22Rv1 (cell line): Measurements from ENCODE around the gene IL17RE.
A peak's percentile ranks its signal among the peaks of the same experiment; 100 is the strongest.

Experiments
- H3K27ac ChIP-seq: fragments of 450-650 bp; 2 replicates; pipeline ENCODE4 v1.5.1; 2017
- ZFX ChIP-seq: fragments of 450-650 bp; IDR thresholded peaks from 2 replicates; pipeline ENCODE4 v1.6.1; 2017; ENCODE audit warnings: antibody characterized with exemption, borderline replicate concordance
- TF ChIP-seq, protein P1 (sequence below): fragments of 450-650 bp; IDR thresholded peaks from 2 replicates; pipeline ENCODE4 v1.5.1; 2017; ENCODE audit warnings: mild to moderate bottlenecking

Gene IL17RE

DNA sequence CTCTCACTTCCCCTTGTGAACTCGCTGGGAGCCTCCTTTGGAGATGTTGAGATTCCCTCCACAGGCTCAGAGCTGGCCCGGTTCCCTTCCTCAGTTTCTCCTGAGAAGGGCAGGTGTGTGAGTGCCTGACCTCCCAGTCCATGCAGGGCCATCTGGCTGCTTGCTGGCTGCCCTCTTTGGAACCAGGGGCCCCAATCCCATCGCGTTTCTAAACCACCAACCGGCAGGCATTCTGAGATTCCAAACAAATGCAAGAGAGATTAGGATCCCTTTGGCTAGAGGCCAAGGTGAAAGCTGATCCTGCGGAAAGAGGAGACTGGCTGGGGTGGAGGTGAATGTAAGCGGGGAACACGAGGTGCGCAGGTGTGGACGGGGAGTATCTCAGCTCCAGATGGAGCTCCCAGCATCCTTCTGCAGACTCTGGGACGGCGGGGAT is 52.4 kb downstream of the IL17RE start:
- peak overlapping the region; percentile 40 for H3K27ac ChIP-seq
- no peak for TF ChIP-seq ZFX
- TF ChIP-seq, protein P1, sequence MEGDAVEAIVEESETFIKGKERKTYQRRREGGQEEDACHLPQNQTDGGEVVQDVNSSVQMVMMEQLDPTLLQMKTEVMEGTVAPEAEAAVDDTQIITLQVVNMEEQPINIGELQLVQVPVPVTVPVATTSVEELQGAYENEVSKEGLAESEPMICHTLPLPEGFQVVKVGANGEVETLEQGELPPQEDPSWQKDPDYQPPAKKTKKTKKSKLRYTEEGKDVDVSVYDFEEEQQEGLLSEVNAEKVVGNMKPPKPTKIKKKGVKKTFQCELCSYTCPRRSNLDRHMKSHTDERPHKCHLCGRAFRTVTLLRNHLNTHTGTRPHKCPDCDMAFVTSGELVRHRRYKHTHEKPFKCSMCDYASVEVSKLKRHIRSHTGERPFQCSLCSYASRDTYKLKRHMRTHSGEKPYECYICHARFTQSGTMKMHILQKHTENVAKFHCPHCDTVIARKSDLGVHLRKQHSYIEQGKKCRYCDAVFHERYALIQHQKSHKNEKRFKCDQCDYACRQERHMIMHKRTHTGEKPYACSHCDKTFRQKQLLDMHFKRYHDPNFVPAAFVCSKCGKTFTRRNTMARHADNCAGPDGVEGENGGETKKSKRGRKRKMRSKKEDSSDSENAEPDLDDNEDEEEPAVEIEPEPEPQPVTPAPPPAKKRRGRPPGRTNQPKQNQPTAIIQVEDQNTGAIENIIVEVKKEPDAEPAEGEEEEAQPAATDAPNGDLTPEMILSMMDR, result no peak

DNA sequence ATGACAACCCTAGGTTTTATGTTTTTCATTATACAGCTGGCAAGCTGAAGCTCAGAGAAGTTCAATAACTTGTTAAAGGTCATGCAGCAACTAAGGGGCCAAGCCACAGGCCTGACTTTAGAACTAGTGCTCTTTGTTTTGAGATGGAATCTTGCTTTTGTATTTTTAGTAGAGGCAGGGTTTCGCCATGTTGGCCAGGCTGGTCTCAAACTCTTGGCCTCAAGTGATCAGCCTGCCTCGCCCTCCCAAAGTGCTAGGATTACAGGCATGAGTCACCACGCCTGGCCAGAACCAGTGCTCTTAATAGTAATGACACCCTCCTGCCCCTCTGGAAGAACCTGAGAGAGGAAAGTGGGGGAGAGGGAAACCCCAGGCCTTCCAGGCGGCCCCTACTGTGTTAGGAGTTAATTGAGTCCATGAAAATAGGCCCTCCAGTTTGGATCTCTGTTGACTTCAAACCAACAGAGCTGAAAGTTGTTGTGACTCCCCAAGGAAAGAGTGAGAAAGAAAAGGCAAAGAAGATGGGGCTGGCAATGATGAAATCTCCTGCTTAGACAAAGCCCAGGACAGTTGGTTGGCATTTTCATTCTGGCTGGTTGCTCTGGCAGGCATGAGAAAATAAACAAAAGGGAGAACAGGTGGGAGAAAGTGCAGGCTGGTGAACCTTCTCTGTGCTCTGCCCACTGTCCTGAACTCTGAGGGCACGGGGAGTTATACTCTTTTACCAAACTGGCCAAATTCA is 53.1 kb downstream of the IL17RE start:
- TF ChIP-seq ZFX, result no peak
- TF ChIP-seq, protein P1, result no peak
- peak overlapping the region; percentile 40 for H3K27ac ChIP-seq

DNA sequence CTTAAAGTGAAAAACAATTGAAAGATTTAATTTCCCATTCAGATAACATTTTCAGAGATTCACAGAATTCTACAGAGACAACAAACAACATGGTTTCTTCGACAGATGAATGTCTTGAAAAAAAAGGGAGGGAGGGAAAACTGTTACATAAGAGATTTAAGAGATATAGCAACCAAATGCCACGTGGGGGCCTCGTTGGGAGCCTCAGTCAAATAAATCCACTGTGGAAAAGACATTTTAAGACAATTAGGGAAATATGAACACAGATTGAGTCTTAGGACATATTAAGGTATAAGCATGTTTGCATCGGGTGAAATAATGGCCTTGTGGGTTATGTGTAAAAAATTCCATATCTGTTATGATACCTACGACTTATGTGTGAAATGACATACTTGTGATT is 54.6 kb downstream of the IL17RE start:
- TF ChIP-seq, protein P1, result no peak
- no peak for TF ChIP-seq ZFX
- H3K27ac ChIP-seq, result no peak overlapping the region

DNA sequence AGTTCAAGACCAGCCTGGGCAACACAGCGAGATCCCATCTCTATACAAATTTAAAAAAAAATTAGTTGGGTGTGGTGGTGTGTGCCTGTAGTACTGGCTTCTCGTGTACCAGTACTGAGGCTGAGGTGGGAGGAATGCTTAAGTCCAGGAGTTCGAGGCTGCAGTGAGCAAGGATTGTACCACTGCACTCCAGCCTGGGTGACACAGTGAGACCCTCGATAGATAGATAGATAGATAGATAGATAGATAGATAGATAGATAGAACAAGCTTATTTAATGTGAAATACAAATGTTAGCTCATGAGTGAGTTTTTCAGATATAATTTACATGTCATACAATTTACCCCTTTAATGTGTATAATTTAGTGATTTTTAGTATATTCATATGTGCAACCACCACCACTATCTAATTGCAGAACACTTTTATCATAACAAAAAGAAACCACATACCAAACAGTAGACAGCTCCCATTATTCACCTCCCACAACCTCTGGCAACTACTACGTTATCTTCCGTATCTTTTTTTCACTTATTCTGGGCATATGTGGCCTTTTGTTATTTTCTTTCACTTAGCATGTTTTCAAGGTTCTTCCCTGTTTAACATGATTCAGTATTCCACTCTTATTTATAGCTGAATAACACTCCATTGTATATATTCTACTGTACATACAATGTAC is 62.7 kb downstream of the IL17RE start:
- no peak for TF ChIP-seq ZFX
- TF ChIP-seq, protein P1, result no peak

More for the DNA sequence above, 62.7 kb downstream of the IL17RE start:
- no peak overlapping the region for H3K27ac ChIP-seq
